Measurements from ENCODE around the gene PTGER3. TPM values are rescaled to one million over a fixed set of nuclear protein-coding genes. Genes with fewer than 3 reads are reported as not detected.

PTGER3 gene
- not detected for total RNA-seq
- polyA plus RNA-seq: under 1 TPM in 1 of 2 donors, not detected in 1; 0.20 TPM

GRCh38 chr1:71047635-71048607 lies at the start of gene PTGER3:
Gene PTGER3, minus strand, starts transcription at chr1:71047816. Its CDS starts 239 bp downstream, at chr1:71047577.
- Histone ChIP-seq H3K27me3 (ENCODE audit: insufficient read depth, low read length) (peaks cover 31% of the 10 kb centered on the region), H3K4me1 (ENCODE audit: insufficient read depth, low read length) (peaks cover 17% of the 10 kb centered on the region), H3K4me3 (ENCODE audit: low read length in 2 of 2) (peak within 1 kb of the TSS in 1 of 2 donors; percentile 29), H3K9me3 (ENCODE audit: control insufficient read depth in 1 of 2, low read length in 2 of 2) (no peaks in the 10 kb centered on the region), H3K27ac (ENCODE audit: low read depth, low read length) (no peak within 1 kb of the TSS), H3K36me3 (ENCODE audit: insufficient read depth, low read length) (no peaks in the 10 kb centered on the region)
- no peaks in the 10 kb centered on the region for H3K9me3 Mint-ChIP-seq
- peaks cover 23 to 34% of the 10 kb centered on the region in 2 donors for H3K27me3 Mint-ChIP-seq
- H3K4me3 Mint-ChIP-seq: peak within 1 kb of the TSS; percentile 78 to 89 (median 85)
- intact Hi-C loops (cut with micrococcal nuclease): no loop called here
- peaks cover 12 to 23% (median 19%) of the 10 kb centered on the region in 4 donors for H3K4me1 Mint-ChIP-seq
- peak within 1 kb of the TSS in 3 of 7 donors; percentile 13 to 68 (median 65) for H3K27ac Mint-ChIP-seq
- CTCF ChIA-PET (ENCODE audit: partially characterized antibody): no interaction called here
- DNase-seq: peak in 3 of 5 donors; percentile 18 to 58 (median 21)
- POLR2A ChIA-PET (ENCODE audit: partially characterized antibody): interaction anchor here (0.9 kb wide), 1 partner anchor 34 kb away, joined by 3 read pairs; no protein-coding TSS in a partner anchor
- no peaks in the 10 kb centered on the region for H3K36me3 Mint-ChIP-seq

- H3K27ac ChIP-seq (ENCODE audit: low read depth, low read length): no peak overlapping the region
- no peak overlapping the region for H3K4me3 ChIP-seq (ENCODE audit: low read length in 2 of 2)
- POLR2A ChIA-PET (ENCODE audit: partially characterized antibody): no interaction called here
- H3K4me3 Mint-ChIP-seq: no peak overlapping the region
- H3K9me3 ChIP-seq (ENCODE audit: control insufficient read depth in 1 of 2, low read length in 2 of 2): no peaks in the 10 kb centered on the region
- H3K4me1 ChIP-seq (ENCODE audit: insufficient read depth, low read length): no peaks in the 10 kb centered on the region
- intact Hi-C loops (cut with micrococcal nuclease): loop anchor here (5.0 kb wide), 1 partner anchor 942 kb away; no protein-coding TSS in a partner anchor
- H3K27me3 ChIP-seq (ENCODE audit: insufficient read depth, low read length): no peaks in the 10 kb centered on the region
- no peaks in the 10 kb centered on the region for H3K36me3 Mint-ChIP-seq
- no peaks in the 10 kb centered on the region for H3K4me1 Mint-ChIP-seq
- H3K9me3 Mint-ChIP-seq: peaks cover 0 to 3% (median 0%) of the 10 kb centered on the region in 8 donors
- CTCF ChIA-PET (ENCODE audit: partially characterized antibody): interaction anchor here (1.7 kb wide), 1 partner anchor 14 kb away, joined by 6 read pairs; the partner anchor contains the start of gene ZRANB2
- no peak overlapping the region for H3K27ac Mint-ChIP-seq
- no peak for DNase-seq
- no peaks in the 10 kb centered on the region for H3K36me3 ChIP-seq (ENCODE audit: insufficient read depth, low read length)
- peaks cover 5 to 15% of the 10 kb centered on the region in 2 donors for H3K27me3 Mint-ChIP-seq
These were observed 47.3 kb upstream of the PTGER3 start for GRCh38 chr1:71094913-71095312.

GRCh38 chr1:71093938-71094337 lies 46.3 kb upstream of the PTGER3 start:
- Histone ChIP-seq H3K4me1 (ENCODE audit: insufficient read depth, low read length) (no peaks in the 10 kb centered on the region), H3K36me3 (ENCODE audit: insufficient read depth, low read length) (no peaks in the 10 kb centered on the region), H3K27ac (ENCODE audit: low read depth, low read length) (no peak overlapping the region), H3K27me3 (ENCODE audit: insufficient read depth, low read length) (no peaks in the 10 kb centered on the region), H3K9me3 (ENCODE audit: control insufficient read depth in 1 of 2, low read length in 2 of 2) (no peaks in the 10 kb centered on the region), H3K4me3 (ENCODE audit: low read length in 2 of 2) (no peak overlapping the region)
- intact Hi-C loops (cut with micrococcal nuclease): loop anchor here (5.0 kb wide), 1 partner anchor 943 kb away; no protein-coding TSS in a partner anchor
- no peak for DNase-seq
- H3K9me3 Mint-ChIP-seq: peaks cover 0 to 3% (median 0%) of the 10 kb centered on the region in 8 donors
- ChIA-PET CTCF (ENCODE audit: partially characterized antibody) (interaction anchor here (1.7 kb wide), 1 partner anchor 13 kb away, joined by 6 read pairs; the partner anchor contains the start of gene ZRANB2), POLR2A (ENCODE audit: partially characterized antibody) (no interaction called here)
- no peak overlapping the region for H3K4me3 Mint-ChIP-seq
- H3K36me3 Mint-ChIP-seq: no peaks in the 10 kb centered on the region
- H3K4me1 Mint-ChIP-seq: no peaks in the 10 kb centered on the region
- H3K27ac Mint-ChIP-seq: no peak overlapping the region
- H3K27me3 Mint-ChIP-seq: peaks cover 2 to 12% of the 10 kb centered on the region in 2 donors

GRCh38 chr1:71089536-71090270 lies 42.1 kb upstream of the PTGER3 start:
- peaks cover 3 to 6% of the 10 kb centered on the region in 2 donors for H3K27me3 Mint-ChIP-seq
- no peaks in the 10 kb centered on the region for H3K9me3 ChIP-seq (ENCODE audit: control insufficient read depth in 1 of 2, low read length in 2 of 2)
- no peaks in the 10 kb centered on the region for H3K36me3 Mint-ChIP-seq
- H3K4me3 ChIP-seq (ENCODE audit: low read length in 2 of 2): no peak overlapping the region
- no peaks in the 10 kb centered on the region for H3K36me3 ChIP-seq (ENCODE audit: insufficient read depth, low read length)
- intact Hi-C loops (cut with micrococcal nuclease): loop anchor here (5.0 kb wide), 1 partner anchor 948 kb away; no protein-coding TSS in a partner anchor
- CTCF ChIA-PET (ENCODE audit: partially characterized antibody): interaction anchor here (1.3 kb wide), 1 partner anchor 12 kb away, joined by 3 read pairs; no protein-coding TSS in a partner anchor
- H3K4me1 ChIP-seq (ENCODE audit: insufficient read depth, low read length): no peaks in the 10 kb centered on the region
- no peaks in the 10 kb centered on the region for H3K27me3 ChIP-seq (ENCODE audit: insufficient read depth, low read length)
- POLR2A ChIA-PET (ENCODE audit: partially characterized antibody): interaction anchor here (1.2 kb wide), 1 partner anchor 9 kb away, joined by 4 read pairs; the partner anchor contains the start of gene ZRANB2
- no peak overlapping the region for H3K4me3 Mint-ChIP-seq
- no peaks in the 10 kb centered on the region for H3K9me3 Mint-ChIP-seq
- no peaks in the 10 kb centered on the region for H3K4me1 Mint-ChIP-seq
- no peak overlapping the region for H3K27ac ChIP-seq (ENCODE audit: low read depth, low read length)
- no peak for DNase-seq
- no peak overlapping the region for H3K27ac Mint-ChIP-seq

GRCh38 chr1:71088645-71089287 lies 41.1 kb upstream of the PTGER3 start:
- intact Hi-C loops (cut with micrococcal nuclease): no loop called here
- POLR2A ChIA-PET (ENCODE audit: partially characterized antibody): interaction anchor here (1.2 kb wide), 1 partner anchor 8 kb away, joined by 4 read pairs; the partner anchor contains the start of gene ZRANB2

GRCh38 chr1:71087713-71088112 lies 40.1 kb upstream of the PTGER3 start:
- no peaks in the 10 kb centered on the region for H3K4me1 ChIP-seq (ENCODE audit: insufficient read depth, low read length)
- Mint-ChIP-seq H3K4me3 (no peak overlapping the region), H3K36me3 (no peaks in the 10 kb centered on the region), H3K9me3 (no peaks in the 10 kb centered on the region), H3K27me3 (peaks cover 5 to 7% of the 10 kb centered on the region in 2 donors), H3K27ac (no peak overlapping the region), H3K4me1 (no peaks in the 10 kb centered on the region)
- no peaks in the 10 kb centered on the region for H3K36me3 ChIP-seq (ENCODE audit: insufficient read depth, low read length)
- CTCF ChIA-PET (ENCODE audit: partially characterized antibody): no interaction called here
- intact Hi-C loops (cut with micrococcal nuclease): no loop called here
- POLR2A ChIA-PET (ENCODE audit: partially characterized antibody): no interaction called here
- no peak overlapping the region for H3K27ac ChIP-seq (ENCODE audit: low read depth, low read length)
- DNase-seq: no peak
- H3K4me3 ChIP-seq (ENCODE audit: low read length in 2 of 2): no peak overlapping the region
- H3K27me3 ChIP-seq (ENCODE audit: insufficient read depth, low read length): no peaks in the 10 kb centered on the region
- no peaks in the 10 kb centered on the region for H3K9me3 ChIP-seq (ENCODE audit: control insufficient read depth in 1 of 2, low read length in 2 of 2)

More at GRCh38 chr1:71088645-71089287, 41.1 kb upstream of the PTGER3 start:
- CTCF ChIA-PET (ENCODE audit: partially characterized antibody): no interaction called here
- H3K27ac ChIP-seq (ENCODE audit: low read depth, low read length): no peak overlapping the region
- Mint-ChIP-seq H3K9me3 (no peaks in the 10 kb centered on the region), H3K4me1 (no peaks in the 10 kb centered on the region), H3K27me3 (peaks cover 5 to 7% of the 10 kb centered on the region in 2 donors), H3K27ac (no peak overlapping the region), H3K4me3 (no peak overlapping the region), H3K36me3 (no peaks in the 10 kb centered on the region)
- DNase-seq: no peak
- no peaks in the 10 kb centered on the region for H3K27me3 ChIP-seq (ENCODE audit: insufficient read depth, low read length)
- no peaks in the 10 kb centered on the region for H3K4me1 ChIP-seq (ENCODE audit: insufficient read depth, low read length)
- no peak overlapping the region for H3K4me3 ChIP-seq (ENCODE audit: low read length in 2 of 2)
- H3K36me3 ChIP-seq (ENCODE audit: insufficient read depth, low read length): no peaks in the 10 kb centered on the region
- H3K9me3 ChIP-seq (ENCODE audit: control insufficient read depth in 1 of 2, low read length in 2 of 2): no peaks in the 10 kb centered on the region
